ENCODE measurements around the gene RCBTB2. TPM values are rescaled to one million over a fixed set of nuclear protein-coding genes. Genes with fewer than 3 reads are reported as not detected.

Gene RCBTB2
- total and polyA plus RNA-seq, 9 of the 15 experiments (the other 6 are each of a cell fraction or from before 2014, with no cell fraction given) = 0.91 to 3.3 (median 1.5) TPM

DNA sequence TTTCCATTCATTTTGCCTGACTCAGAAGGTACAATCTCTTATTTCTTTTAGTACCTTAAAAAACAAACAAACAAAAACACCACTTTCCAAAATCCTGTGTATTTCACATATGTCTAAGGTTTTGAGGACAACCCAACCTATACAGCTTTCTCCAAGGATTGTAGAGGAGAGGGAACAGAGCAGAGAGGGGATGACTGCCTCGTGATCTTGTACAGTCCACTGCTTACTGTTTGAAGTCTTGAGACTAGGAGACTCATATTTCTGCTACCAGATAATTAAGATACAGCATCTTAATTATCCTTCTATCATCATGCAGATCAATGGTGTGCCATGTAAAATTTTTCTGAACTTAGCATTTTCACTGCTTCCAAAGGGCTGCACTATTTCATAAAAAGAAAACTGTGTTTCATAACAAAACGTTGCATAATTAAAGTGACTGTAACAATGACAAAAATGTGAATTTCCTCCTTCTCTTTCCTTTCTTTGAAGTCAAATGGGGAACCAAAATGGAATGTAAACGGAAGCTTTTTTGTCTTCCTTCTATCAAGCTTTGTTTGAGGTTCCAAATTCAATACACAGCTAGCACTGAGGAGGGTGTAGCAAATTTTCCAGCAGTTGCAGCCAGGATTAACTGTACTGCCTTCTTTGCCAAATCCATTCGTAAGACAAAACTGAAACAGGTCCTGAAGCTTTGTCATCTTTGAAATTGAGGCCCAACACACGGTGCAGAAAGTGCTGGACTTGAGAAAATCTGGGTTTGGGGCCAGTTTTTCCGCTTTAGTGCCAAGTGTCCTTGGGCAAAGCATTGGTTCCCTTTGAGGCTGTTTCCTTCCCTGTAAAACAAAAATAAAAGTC lies 34.9 kb upstream of the RCBTB2 start (continued):
- TF ChIP-seq, protein P1, sequence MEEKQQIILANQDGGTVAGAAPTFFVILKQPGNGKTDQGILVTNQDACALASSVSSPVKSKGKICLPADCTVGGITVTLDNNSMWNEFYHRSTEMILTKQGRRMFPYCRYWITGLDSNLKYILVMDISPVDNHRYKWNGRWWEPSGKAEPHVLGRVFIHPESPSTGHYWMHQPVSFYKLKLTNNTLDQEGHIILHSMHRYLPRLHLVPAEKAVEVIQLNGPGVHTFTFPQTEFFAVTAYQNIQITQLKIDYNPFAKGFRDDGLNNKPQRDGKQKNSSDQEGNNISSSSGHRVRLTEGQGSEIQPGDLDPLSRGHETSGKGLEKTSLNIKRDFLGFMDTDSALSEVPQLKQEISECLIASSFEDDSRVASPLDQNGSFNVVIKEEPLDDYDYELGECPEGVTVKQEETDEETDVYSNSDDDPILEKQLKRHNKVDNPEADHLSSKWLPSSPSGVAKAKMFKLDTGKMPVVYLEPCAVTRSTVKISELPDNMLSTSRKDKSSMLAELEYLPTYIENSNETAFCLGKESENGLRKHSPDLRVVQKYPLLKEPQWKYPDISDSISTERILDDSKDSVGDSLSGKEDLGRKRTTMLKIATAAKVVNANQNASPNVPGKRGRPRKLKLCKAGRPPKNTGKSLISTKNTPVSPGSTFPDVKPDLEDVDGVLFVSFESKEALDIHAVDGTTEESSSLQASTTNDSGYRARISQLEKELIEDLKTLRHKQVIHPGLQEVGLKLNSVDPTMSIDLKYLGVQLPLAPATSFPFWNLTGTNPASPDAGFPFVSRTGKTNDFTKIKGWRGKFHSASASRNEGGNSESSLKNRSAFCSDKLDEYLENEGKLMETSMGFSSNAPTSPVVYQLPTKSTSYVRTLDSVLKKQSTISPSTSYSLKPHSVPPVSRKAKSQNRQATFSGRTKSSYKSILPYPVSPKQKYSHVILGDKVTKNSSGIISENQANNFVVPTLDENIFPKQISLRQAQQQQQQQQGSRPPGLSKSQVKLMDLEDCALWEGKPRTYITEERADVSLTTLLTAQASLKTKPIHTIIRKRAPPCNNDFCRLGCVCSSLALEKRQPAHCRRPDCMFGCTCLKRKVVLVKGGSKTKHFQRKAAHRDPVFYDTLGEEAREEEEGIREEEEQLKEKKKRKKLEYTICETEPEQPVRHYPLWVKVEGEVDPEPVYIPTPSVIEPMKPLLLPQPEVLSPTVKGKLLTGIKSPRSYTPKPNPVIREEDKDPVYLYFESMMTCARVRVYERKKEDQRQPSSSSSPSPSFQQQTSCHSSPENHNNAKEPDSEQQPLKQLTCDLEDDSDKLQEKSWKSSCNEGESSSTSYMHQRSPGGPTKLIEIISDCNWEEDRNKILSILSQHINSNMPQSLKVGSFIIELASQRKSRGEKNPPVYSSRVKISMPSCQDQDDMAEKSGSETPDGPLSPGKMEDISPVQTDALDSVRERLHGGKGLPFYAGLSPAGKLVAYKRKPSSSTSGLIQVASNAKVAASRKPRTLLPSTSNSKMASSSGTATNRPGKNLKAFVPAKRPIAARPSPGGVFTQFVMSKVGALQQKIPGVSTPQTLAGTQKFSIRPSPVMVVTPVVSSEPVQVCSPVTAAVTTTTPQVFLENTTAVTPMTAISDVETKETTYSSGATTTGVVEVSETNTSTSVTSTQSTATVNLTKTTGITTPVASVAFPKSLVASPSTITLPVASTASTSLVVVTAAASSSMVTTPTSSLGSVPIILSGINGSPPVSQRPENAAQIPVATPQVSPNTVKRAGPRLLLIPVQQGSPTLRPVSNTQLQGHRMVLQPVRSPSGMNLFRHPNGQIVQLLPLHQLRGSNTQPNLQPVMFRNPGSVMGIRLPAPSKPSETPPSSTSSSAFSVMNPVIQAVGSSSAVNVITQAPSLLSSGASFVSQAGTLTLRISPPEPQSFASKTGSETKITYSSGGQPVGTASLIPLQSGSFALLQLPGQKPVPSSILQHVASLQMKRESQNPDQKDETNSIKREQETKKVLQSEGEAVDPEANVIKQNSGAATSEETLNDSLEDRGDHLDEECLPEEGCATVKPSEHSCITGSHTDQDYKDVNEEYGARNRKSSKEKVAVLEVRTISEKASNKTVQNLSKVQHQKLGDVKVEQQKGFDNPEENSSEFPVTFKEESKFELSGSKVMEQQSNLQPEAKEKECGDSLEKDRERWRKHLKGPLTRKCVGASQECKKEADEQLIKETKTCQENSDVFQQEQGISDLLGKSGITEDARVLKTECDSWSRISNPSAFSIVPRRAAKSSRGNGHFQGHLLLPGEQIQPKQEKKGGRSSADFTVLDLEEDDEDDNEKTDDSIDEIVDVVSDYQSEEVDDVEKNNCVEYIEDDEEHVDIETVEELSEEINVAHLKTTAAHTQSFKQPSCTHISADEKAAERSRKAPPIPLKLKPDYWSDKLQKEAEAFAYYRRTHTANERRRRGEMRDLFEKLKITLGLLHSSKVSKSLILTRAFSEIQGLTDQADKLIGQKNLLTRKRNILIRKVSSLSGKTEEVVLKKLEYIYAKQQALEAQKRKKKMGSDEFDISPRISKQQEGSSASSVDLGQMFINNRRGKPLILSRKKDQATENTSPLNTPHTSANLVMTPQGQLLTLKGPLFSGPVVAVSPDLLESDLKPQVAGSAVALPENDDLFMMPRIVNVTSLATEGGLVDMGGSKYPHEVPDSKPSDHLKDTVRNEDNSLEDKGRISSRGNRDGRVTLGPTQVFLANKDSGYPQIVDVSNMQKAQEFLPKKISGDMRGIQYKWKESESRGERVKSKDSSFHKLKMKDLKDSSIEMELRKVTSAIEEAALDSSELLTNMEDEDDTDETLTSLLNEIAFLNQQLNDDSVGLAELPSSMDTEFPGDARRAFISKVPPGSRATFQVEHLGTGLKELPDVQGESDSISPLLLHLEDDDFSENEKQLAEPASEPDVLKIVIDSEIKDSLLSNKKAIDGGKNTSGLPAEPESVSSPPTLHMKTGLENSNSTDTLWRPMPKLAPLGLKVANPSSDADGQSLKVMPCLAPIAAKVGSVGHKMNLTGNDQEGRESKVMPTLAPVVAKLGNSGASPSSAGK (IDR thresholded peaks at IDR 0.05) = no peak
- no peak for TF ChIP-seq MCM2 (IDR thresholded peaks at IDR 0.05; ENCODE audit: low read depth)
- no peak for TF ChIP-seq HCFC1 (IDR thresholded peaks at IDR 0.05; ENCODE audit: low read depth, low read length)
- TF ChIP-seq, protein P2, sequence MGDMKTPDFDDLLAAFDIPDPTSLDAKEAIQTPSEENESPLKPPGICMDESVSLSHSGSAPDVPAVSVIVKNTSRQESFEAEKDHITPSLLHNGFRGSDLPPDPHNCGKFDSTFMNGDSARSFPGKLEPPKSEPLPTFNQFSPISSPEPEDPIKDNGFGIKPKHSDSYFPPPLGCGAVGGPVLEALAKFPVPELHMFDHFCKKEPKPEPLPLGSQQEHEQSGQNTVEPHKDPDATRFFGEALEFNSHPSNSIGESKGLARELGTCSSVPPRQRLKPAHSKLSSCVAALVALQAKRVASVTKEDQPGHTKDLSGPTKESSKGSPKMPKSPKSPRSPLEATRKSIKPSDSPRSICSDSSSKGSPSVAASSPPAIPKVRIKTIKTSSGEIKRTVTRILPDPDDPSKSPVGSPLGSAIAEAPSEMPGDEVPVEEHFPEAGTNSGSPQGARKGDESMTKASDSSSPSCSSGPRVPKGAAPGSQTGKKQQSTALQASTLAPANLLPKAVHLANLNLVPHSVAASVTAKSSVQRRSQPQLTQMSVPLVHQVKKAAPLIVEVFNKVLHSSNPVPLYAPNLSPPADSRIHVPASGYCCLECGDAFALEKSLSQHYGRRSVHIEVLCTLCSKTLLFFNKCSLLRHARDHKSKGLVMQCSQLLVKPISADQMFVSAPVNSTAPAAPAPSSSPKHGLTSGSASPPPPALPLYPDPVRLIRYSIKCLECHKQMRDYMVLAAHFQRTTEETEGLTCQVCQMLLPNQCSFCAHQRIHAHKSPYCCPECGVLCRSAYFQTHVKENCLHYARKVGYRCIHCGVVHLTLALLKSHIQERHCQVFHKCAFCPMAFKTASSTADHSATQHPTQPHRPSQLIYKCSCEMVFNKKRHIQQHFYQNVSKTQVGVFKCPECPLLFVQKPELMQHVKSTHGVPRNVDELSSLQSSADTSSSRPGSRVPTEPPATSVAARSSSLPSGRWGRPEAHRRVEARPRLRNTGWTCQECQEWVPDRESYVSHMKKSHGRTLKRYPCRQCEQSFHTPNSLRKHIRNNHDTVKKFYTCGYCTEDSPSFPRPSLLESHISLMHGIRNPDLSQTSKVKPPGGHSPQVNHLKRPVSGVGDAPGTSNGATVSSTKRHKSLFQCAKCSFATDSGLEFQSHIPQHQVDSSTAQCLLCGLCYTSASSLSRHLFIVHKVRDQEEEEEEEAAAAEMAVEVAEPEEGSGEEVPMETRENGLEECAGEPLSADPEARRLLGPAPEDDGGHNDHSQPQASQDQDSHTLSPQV (IDR thresholded peaks at IDR 0.05) = no peak
- TF ChIP-seq ZNF717 (CRISPR knock-in tag; IDR thresholded peaks at IDR 0.05) = no peak
- TF ChIP-seq, protein P3, sequence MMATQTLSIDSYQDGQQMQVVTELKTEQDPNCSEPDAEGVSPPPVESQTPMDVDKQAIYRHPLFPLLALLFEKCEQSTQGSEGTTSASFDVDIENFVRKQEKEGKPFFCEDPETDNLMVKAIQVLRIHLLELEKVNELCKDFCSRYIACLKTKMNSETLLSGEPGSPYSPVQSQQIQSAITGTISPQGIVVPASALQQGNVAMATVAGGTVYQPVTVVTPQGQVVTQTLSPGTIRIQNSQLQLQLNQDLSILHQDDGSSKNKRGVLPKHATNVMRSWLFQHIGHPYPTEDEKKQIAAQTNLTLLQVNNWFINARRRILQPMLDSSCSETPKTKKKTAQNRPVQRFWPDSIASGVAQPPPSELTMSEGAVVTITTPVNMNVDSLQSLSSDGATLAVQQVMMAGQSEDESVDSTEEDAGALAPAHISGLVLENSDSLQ (IDR thresholded peaks at IDR 0.05) = no peak
- TF ChIP-seq ZBTB8A (IDR thresholded peaks at IDR 0.05; ENCODE audit: partially characterized antibody) = no peak
- no peak for TF ChIP-seq NCOA6 (IDR thresholded peaks at IDR 0.05)
- no peak for TF ChIP-seq MAFG (tag; conservative IDR thresholded peaks at IDR 0.05)
